Uterus (tissue), 4 donors: ENCODE results near the gene LRP1B. TPM values are rescaled to one million over a fixed set of nuclear protein-coding genes. Genes with fewer than 3 reads are reported as not detected.

Source experiments
- DNase-seq, 2 donors: peaks; one replicate each; pipeline ENCODE4 v3.0.0-alpha.2; 2019 to 2020
- H3K27ac ChIP-seq, 2 donors: fragments of 200-600 bp; sonication (generic); 1 replicate in 1 of 2; 2 replicates in 1 of 2; pipeline ENCODE4 v1.5.1; 2016 to 2018
- H3K27me3 ChIP-seq, 2 donors: fragments of 200-600 bp; sonication (generic); one replicate each; pipeline ENCODE4 v1.5.1; 2018 to 2019; ENCODE audit warnings: control low read depth in 1 of 2
- H3K36me3 ChIP-seq, 2 donors: fragments of 200-600 bp; sonication (generic); one replicate each; pipeline ENCODE4 v1.5.1; 2019; ENCODE audit warnings: control low read depth in 1 of 2
- H3K4me1 ChIP-seq, 2 donors: fragments of 200-600 bp; sonication (generic); one replicate each; pipeline ENCODE4 v1.5.1; 2018 to 2019; ENCODE audit warnings: control low read depth in 1 of 2
- H3K4me3 ChIP-seq, 2 donors: fragments of 200-600 bp; sonication (generic); 1 replicate in 1 of 2; 2 replicates in 1 of 2; pipeline ENCODE4 v1.5.1; 2018 to 2019; ENCODE audit warnings: mild to moderate bottlenecking in 1 of 2
- H3K9me3 ChIP-seq, 2 donors: fragments of 200-600 bp; sonication (generic); one replicate each; pipeline ENCODE4 v1.5.1; 2019; ENCODE audit warnings: control low read depth in 1 of 2
- CTCF ChIP-seq, 4 experiments: fragments of 200-600 bp in 2 of 4; fragments of 450-650 bp in 2 of 4; sonication (generic) in 2 of 4; IDR thresholded peaks; one replicate each; pipeline ENCODE4 v1.5.1; 2016 to 2019; ENCODE audit warnings: antibody characterized with exemption in 4 of 4, mild to moderate bottlenecking in 2 of 4, moderate library complexity in 1 of 4
- POLR2A ChIP-seq, 2 donors: fragments of 450-650 bp; IDR thresholded peaks; one replicate each; pipeline ENCODE4 v1.6.1; 2016; ENCODE audit warnings: antibody characterized with exemption in 2 of 2, mild to moderate bottlenecking in 1 of 2, moderate library complexity in 1 of 2
- intact Hi-C: fragments of 100-400 bp; cut with DNase I; formaldehyde crosslinking; loops from one replicate; pipeline ENCODE4 v1.15.1; 2023; ENCODE audit warnings: low total_unique reads
- total RNA-seq, 4 donors: library from RNA; depleted of rRNA in 3 of 4; stranded (reverse); fragments of >200 nt in 3 of 4; gene quantifications; one replicate each; pipeline versions ENCODE4 v1.1.0 to v1.2.4, GENCODE V29; 2014 to 2023
- donor health status: DM: yes; HTN: yes; CAD: no.

Gene LRP1B
- total RNA-seq, 4 donors from 2014 or later: 0.29 to 7.3 (median 0.79) TPM; not detected in 1

GRCh38 chr2:141848191-141848590 lies 282.6 kb downstream of the LRP1B start:
- no peak overlapping the region for H3K4me3 ChIP-seq
- H3K9me3 ChIP-seq: no peaks in the 10 kb centered on the region
- peaks cover 0 to 6% of the 10 kb centered on the region in 2 donors for H3K27me3 ChIP-seq
- no peak overlapping the region for H3K27ac ChIP-seq
- no peaks in the 10 kb centered on the region for H3K36me3 ChIP-seq
- TF ChIP-seq CTCF (IDR thresholded peaks at IDR 0.05): no peak
- TF ChIP-seq POLR2A (IDR thresholded peaks at IDR 0.05): no peak
- H3K4me1 ChIP-seq: no peaks in the 10 kb centered on the region
- intact Hi-C loops: no loop called here
- DNase-seq: no peak

GRCh38 chr2:141844231-141844630 lies 286.6 kb downstream of the LRP1B start:
- TF ChIP-seq CTCF (IDR thresholded peaks at IDR 0.05) (no peak), POLR2A (IDR thresholded peaks at IDR 0.05) (no peak)
- Histone ChIP-seq H3K9me3 (no peaks in the 10 kb centered on the region), H3K27me3 (peaks cover 0 to 6% of the 10 kb centered on the region in 2 donors), H3K27ac (no peak overlapping the region), H3K4me3 (no peak overlapping the region), H3K4me1 (no peaks in the 10 kb centered on the region), H3K36me3 (no peaks in the 10 kb centered on the region)
- intact Hi-C loops: no loop called here
- DNase-seq: no peak

DNA sequence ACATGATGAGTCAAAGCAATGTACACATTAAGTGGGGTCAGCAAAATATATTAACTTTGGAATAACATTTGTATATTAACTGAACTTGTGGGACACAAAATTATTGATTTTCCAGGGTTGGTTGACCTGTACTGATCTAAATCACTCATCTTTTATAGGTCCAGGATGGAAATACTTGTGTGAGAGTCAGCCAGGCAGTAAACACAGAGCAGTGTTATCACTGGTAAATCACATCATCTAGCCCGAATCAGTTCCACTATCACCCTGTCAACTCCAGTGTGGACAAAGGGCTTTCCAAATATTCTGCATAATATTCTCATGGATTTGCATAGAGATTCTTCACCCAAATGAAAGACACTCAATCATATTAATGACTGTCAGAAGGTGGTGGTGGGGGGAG lies 295.7 kb downstream of the LRP1B start:
- no peaks in the 10 kb centered on the region for H3K36me3 ChIP-seq
- H3K4me3 ChIP-seq: no peak overlapping the region
- TF ChIP-seq CTCF (IDR thresholded peaks at IDR 0.05): no peak
- no peak for TF ChIP-seq POLR2A (IDR thresholded peaks at IDR 0.05)
- intact Hi-C loops: no loop called here
- DNase-seq: no peak
- no peak overlapping the region for H3K27ac ChIP-seq
- no peaks in the 10 kb centered on the region for H3K27me3 ChIP-seq
- H3K4me1 ChIP-seq: no peaks in the 10 kb centered on the region
- no peaks in the 10 kb centered on the region for H3K9me3 ChIP-seq

- Histone ChIP-seq H3K4me3 (no peak overlapping the region), H3K36me3 (no peaks in the 10 kb centered on the region), H3K4me1 (no peaks in the 10 kb centered on the region), H3K27ac (no peak overlapping the region), H3K9me3 (no peaks in the 10 kb centered on the region), H3K27me3 (no peaks in the 10 kb centered on the region)
- no peak for DNase-seq
- no peak for TF ChIP-seq POLR2A (IDR thresholded peaks at IDR 0.05)
- TF ChIP-seq CTCF (IDR thresholded peaks at IDR 0.05): no peak
- intact Hi-C loops: no loop called here
These were observed 302.1 kb downstream of the LRP1B start for GRCh38 chr2:141828761-141829160.

- no peak for DNase-seq
- H3K9me3 ChIP-seq: no peaks in the 10 kb centered on the region
- no peak overlapping the region for H3K27ac ChIP-seq
- H3K27me3 ChIP-seq: no peaks in the 10 kb centered on the region
- TF ChIP-seq POLR2A (IDR thresholded peaks at IDR 0.05) (no peak), CTCF (IDR thresholded peaks at IDR 0.05) (no peak)
- H3K36me3 ChIP-seq: no peaks in the 10 kb centered on the region
- H3K4me3 ChIP-seq: no peak overlapping the region
- H3K4me1 ChIP-seq: no peaks in the 10 kb centered on the region
- intact Hi-C loops: no loop called here
These were observed 306.0 kb downstream of the LRP1B start for GRCh38 chr2:141824790-141825189.
